Measurements from ENCODE around the gene PLXNC1. TPM values are rescaled to one million over a fixed set of nuclear protein-coding genes. Genes with fewer than 3 reads are reported as not detected.

PLXNC1 gene
- total and polyA plus RNA-seq, 7 donors, result 1.2 to 10.2 (median 4.3) TPM

GRCh38 chr12:94207467-94207848 is 59.1 kb downstream of the PLXNC1 start:
- Histone ChIP-seq H3K36me3 (no peaks in the 10 kb centered on the region), H3K9me3 (no peaks in the 10 kb centered on the region), H3K27me3 (no peaks in the 10 kb centered on the region), H3K4me1 (peaks cover 0 to 5% (median 0%) of the 10 kb centered on the region in 4 donors), H3K27ac (peak overlapping the region in 1 of 4 donors; percentile 61), H3K4me3 (no peak overlapping the region)
- DNase-seq, result no peak
- 37 to 71% methylated on average over 2 of the region's 2 CpGs for WGBS, 2 donors
- intact Hi-C loops (cut with DNase I), result no loop called here
- TF ChIP-seq EP300 (IDR thresholded peaks at IDR 0.05), result no peak
- no peak for TF ChIP-seq CTCF (IDR thresholded peaks at IDR 0.05)
- TF ChIP-seq POLR2A (IDR thresholded peaks at IDR 0.05), result no peak
- TF ChIP-seq POLR2AphosphoS5 (IDR thresholded peaks at IDR 0.05), result no peak

DNA sequence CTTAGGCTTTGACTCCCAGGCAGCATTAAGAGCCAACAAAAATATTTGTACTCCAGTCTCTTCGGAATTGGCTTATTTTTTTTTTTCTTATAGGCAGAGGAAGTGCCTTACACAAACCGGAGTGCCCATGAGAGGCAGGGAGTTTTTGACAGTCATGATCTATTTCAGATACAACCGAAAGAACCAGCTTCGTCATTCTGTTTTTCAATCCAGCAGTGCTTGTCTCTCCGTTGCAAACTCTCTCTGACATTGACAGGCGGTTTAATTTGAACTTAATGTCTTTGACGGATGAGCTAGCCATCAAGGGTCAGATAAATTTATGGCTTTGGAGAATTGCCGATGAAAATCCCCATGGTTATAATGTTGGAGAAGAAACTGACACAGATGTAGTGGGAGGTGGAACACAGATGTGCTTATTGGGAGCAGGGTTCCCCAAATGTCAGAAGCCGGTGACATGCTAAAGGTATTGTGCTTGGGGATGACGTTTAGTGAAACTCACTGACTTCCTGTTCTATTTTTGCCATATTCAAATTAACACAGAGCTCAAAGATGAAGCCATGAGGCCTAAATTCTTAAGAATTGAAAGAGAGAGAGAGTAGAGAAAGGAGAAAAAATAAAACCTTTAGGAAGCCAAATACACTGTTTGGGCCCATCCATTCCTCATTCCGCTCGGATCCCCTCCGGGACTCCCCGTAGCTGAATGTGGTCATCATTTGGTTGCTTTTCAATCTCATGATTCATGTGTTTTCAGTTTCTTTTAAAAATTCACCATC is 59.7 kb downstream of the PLXNC1 start:
- Histone ChIP-seq H3K36me3 (no peaks in the 10 kb centered on the region), H3K27me3 (no peaks in the 10 kb centered on the region), H3K9me3 (no peaks in the 10 kb centered on the region), H3K4me1 (peaks cover 0 to 5% (median 0%) of the 10 kb centered on the region in 4 donors), H3K4me3 (no peak overlapping the region), H3K27ac (peak overlapping the region in 3 of 4 donors; percentile 12 to 61 (median 26))
- WGBS, 2 donors, result 50 to 76% methylated on average over 14 of the region's 14 CpGs
- DNase-seq, result no peak
- intact Hi-C loops (cut with DNase I), result no loop called here
- no peak for TF ChIP-seq POLR2AphosphoS5 (IDR thresholded peaks at IDR 0.05)
- no peak for TF ChIP-seq EP300 (IDR thresholded peaks at IDR 0.05)
- no peak for TF ChIP-seq CTCF (IDR thresholded peaks at IDR 0.05)
- no peak for TF ChIP-seq POLR2A (IDR thresholded peaks at IDR 0.05)

DNA sequence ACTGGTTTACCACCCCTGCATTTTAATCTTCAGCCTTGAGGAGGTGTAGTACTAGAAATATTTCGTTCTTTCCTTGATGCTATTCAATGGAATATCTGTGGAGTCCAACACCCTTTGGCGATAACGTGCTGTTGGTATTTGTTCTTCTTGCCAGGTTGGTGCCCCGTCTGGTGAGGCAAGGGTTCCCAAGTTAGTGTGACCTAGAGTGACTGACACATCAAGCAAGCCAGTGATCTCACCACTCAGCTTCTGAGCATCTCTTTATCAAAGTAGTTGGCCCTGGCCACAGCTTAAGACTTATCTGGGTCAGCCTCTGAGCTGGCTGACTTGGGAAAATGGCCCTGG is 60.2 kb downstream of the PLXNC1 start:
- 87 to 90% methylated on average over 4 of the region's 4 CpGs for WGBS, 2 donors
- Histone ChIP-seq H3K27me3 (no peaks in the 10 kb centered on the region), H3K4me3 (no peak overlapping the region), H3K4me1 (peaks cover 0 to 5% (median 0%) of the 10 kb centered on the region in 4 donors), H3K36me3 (no peaks in the 10 kb centered on the region), H3K9me3 (no peaks in the 10 kb centered on the region), H3K27ac (peak overlapping the region in 1 of 4 donors; percentile 61)
- no peak for DNase-seq
- intact Hi-C loops (cut with DNase I), result no loop called here
- TF ChIP-seq EP300 (IDR thresholded peaks at IDR 0.05), result no peak
- no peak for TF ChIP-seq CTCF (IDR thresholded peaks at IDR 0.05)
- no peak for TF ChIP-seq POLR2A (IDR thresholded peaks at IDR 0.05)
- no peak for TF ChIP-seq POLR2AphosphoS5 (IDR thresholded peaks at IDR 0.05)

- WGBS, 2 donors, result 87 to 90% methylated on average over 8 of the region's 8 CpGs
- Histone ChIP-seq H3K4me3 (no peak overlapping the region), H3K4me1 (peaks cover 0 to 5% (median 0%) of the 10 kb centered on the region in 4 donors), H3K27ac (no peak overlapping the region), H3K9me3 (no peaks in the 10 kb centered on the region), H3K27me3 (no peaks in the 10 kb centered on the region), H3K36me3 (no peaks in the 10 kb centered on the region)
- DNase-seq, result no peak
- TF ChIP-seq CTCF (IDR thresholded peaks at IDR 0.05) (no peak), EP300 (IDR thresholded peaks at IDR 0.05) (no peak), POLR2A (IDR thresholded peaks at IDR 0.05) (no peak), POLR2AphosphoS5 (IDR thresholded peaks at IDR 0.05) (no peak)
- intact Hi-C loops (cut with DNase I), result no loop called here
Measured at GRCh38 chr12:94209240-94209639, 60.9 kb downstream of the PLXNC1 start.
